Pulmonary artery endothelial cell (primary cell): Measurements from ENCODE around the gene NEGR1. TPM values are rescaled to one million over a fixed set of nuclear protein-coding genes. Genes with fewer than 3 reads are reported as not detected.

ENCODE experiments used
- DNase-seq: peaks from one replicate; pipeline ENCODE4 v3.0.0-alpha.2; 2011; ENCODE audit warnings: low read depth, low spot score
- total RNA-seq: library from RNA; depleted of rRNA; stranded (reverse); fragments of >200 nt; gene quantifications from 2 replicates; pipeline ENCODE4 v1.2.3, GENCODE V29; 2014

Gene NEGR1
- total RNA-seq, 1 donor from 2014 or later, result 13.3 TPM

- DNase-seq, result no peak
These were observed 788.2 kb downstream of the NEGR1 start for GRCh38 chr1:71494163-71494562.

GRCh38 chr1:71492298-71493041, 789.9 kb downstream of the NEGR1 start:
- no peak for DNase-seq

- DNase-seq, result no peak
These were observed 791.9 kb downstream of the NEGR1 start for GRCh38 chr1:71490432-71490831.

- no peak for DNase-seq
These were observed 793.6 kb downstream of the NEGR1 start for GRCh38 chr1:71488555-71489252.

GRCh38 chr1:71473331-71473730, 809.0 kb downstream of the NEGR1 start:
- no peak for DNase-seq

GRCh38 chr1:71465093-71465492, 817.2 kb downstream of the NEGR1 start:
- no peak for DNase-seq

- DNase-seq, result no peak
These were observed 818.3 kb downstream of the NEGR1 start for GRCh38 chr1:71464016-71464415.

GRCh38 chr1:71463144-71463543, 819.2 kb downstream of the NEGR1 start:
- DNase-seq, result no peak

- no peak for DNase-seq
These were observed 820.1 kb downstream of the NEGR1 start for GRCh38 chr1:71462247-71462646.

GRCh38 chr1:71461416-71461815, 820.9 kb downstream of the NEGR1 start:
- no peak for DNase-seq

- no peak for DNase-seq
These were observed 833.9 kb downstream of the NEGR1 start for GRCh38 chr1:71448444-71448843.

- no peak for DNase-seq
These were observed 843.7 kb downstream of the NEGR1 start for GRCh38 chr1:71438626-71439025.

- DNase-seq, result no peak
These were observed 846.4 kb downstream of the NEGR1 start for GRCh38 chr1:71435951-71436350.

GRCh38 chr1:71434240-71434639, 848.1 kb downstream of the NEGR1 start:
- no peak for DNase-seq

GRCh38 chr1:71428029-71428428, 854.3 kb downstream of the NEGR1 start:
- DNase-seq, result no peak

- DNase-seq, result no peak
These were observed 855.3 kb downstream of the NEGR1 start for GRCh38 chr1:71427066-71427465.

GRCh38 chr1:71424536-71424935, 857.8 kb downstream of the NEGR1 start:
- no peak for DNase-seq

- no peak for DNase-seq
These were observed 860.1 kb downstream of the NEGR1 start for GRCh38 chr1:71422221-71422620.

GRCh38 chr1:71417421-71417820, 864.9 kb downstream of the NEGR1 start:
- no peak for DNase-seq

GRCh38 chr1:71414179-71414578, 868.2 kb downstream of the NEGR1 start:
- DNase-seq, result no peak

- no peak for DNase-seq
These were observed 868.7 kb downstream of the NEGR1 start for GRCh38 chr1:71413441-71414175.

- no peak for DNase-seq
These were observed 882.3 kb downstream of the NEGR1 start for GRCh38 chr1:71400050-71400449.
